ENCODE results near the gene SPATA22. TPM values are rescaled to one million over a fixed set of nuclear protein-coding genes. Genes with fewer than 3 reads are reported as not detected.

SPATA22 gene
- total and polyA plus RNA-seq, 9 of the 15 experiments (the other 6 are each of a cell fraction or from before 2014, with no cell fraction given) = 0.17 to 0.77 (median 0.44) TPM

- TF ChIP-seq E4F1 (CRISPR knock-in tag; IDR thresholded peaks at IDR 0.05; ENCODE audit: borderline replicate concordance) (no peak), ZBTB17 (CRISPR knock-in tag; IDR thresholded peaks at IDR 0.05) (no peak), GATA2 (CRISPR knock-in tag; IDR thresholded peaks at IDR 0.05) (no peak), SMAD4 (CRISPR knock-in tag; conservative IDR thresholded peaks at IDR 0.05) (no peak), FIP1L1 (IDR thresholded peaks at IDR 0.05; ENCODE audit: low read depth, low read length, poor library complexity, severe bottlenecking) (no peak), CEBPG (CRISPR knock-in tag; IDR thresholded peaks at IDR 0.05) (no peak), CEBPG (tag; conservative IDR thresholded peaks at IDR 0.05 in 1 of 2, IDR thresholded peaks at IDR 0.05 in 1 of 2) (no peak), FOSL1 (tag; conservative IDR thresholded peaks at IDR 0.05) (no peak)
Observed at GRCh38 chr17:3482852-3483251, 11.2 kb upstream of the SPATA22 start (continued).

- Histone ChIP-seq H3K36me3 (ENCODE audit: control insufficient read depth, insufficient read depth, low read length) (no peaks in the 10 kb centered on the region), H2AFZ (ENCODE audit: low read depth, low read length) (no peak overlapping the region), H3K79me2 (ENCODE audit: control insufficient read depth, insufficient read depth, low read length) (no peaks in the 10 kb centered on the region), H3K9me3 (replicated peaks; ENCODE audit: control insufficient read depth, insufficient read depth, low read depth, low read length) (no peaks in the 10 kb centered on the region), H3K27ac (ENCODE audit: extremely low read depth, low read depth, low read length) (no peak overlapping the region), H3K27me3 (ENCODE audit: control insufficient read depth in 2 of 2, insufficient read depth in 2 of 2, low read length in 2 of 2) (peaks cover 0 to 4% of the 10 kb centered on the region in 2 experiments; a peak in 1 of 5 replicates), H3K4me1 (replicated peaks in 1 of 2; ENCODE audit: control insufficient read depth in 2 of 2, insufficient read depth in 2 of 2, low read length in 2 of 2) (no peaks in the 10 kb centered on the region), H3K4me2 (ENCODE audit: insufficient read depth, low read length) (no peak overlapping the region), H3K4me3 (no peak overlapping the region), H4K20me1 (replicated peaks; ENCODE audit: control insufficient read depth, insufficient read depth, low read length) (no peaks in the 10 kb centered on the region), H3K9ac (ENCODE audit: insufficient read depth in 1 of 2, low read depth in 2 of 2, low read length in 2 of 2) (no peak overlapping the region), H3K9me1 (ENCODE audit: control insufficient read depth, insufficient read depth, low read length) (no peaks in the 10 kb centered on the region)
- WGBS (ENCODE audit: insufficient coverage, low coverage, missing lambda C conversion rate) = 0% methylated on average over 3 of the region's 3 CpGs
- BruUV-seq (replicated peaks) = no TSS peak
- in situ Hi-C loops (cut with MboI) = no loop called here
- ATAC-seq = no peak
- CTCF ChIA-PET (ENCODE audit: low intra/inter-chr PET ratio) = no interaction called here
- intact Hi-C loops (cut with micrococcal nuclease) = no loop called here
- FAIRE-seq = no peak
- POLR2A ChIA-PET = no interaction called here
- DNase-seq (ENCODE audit: extremely low read depth in 1 of 4, low spot score in 3 of 4) = no peak
- TF ChIP-seq ZNF282 (CRISPR knock-in tag; IDR thresholded peaks at IDR 0.05) (no peak), MTA3 (IDR thresholded peaks at IDR 0.05; ENCODE audit: borderline replicate concordance) (no peak), SREBF1 (IDR thresholded peaks at IDR 0.05; ENCODE audit: borderline replicate concordance, low read depth, low read length) (no peak), KDM4B (IDR thresholded peaks at IDR 0.05; ENCODE audit: borderline replicate concordance in 2 of 2, low read depth in 1 of 2) (no peak), ZNF644 (tag; IDR thresholded peaks at IDR 0.05; ENCODE audit: low read depth) (no peak), TSHZ1 (CRISPR knock-in tag; IDR thresholded peaks at IDR 0.05) (no peak), ZNF124 (CRISPR knock-in tag; IDR thresholded peaks at IDR 0.05) (no peak), BCOR (IDR thresholded peaks at IDR 0.05) (no peak)
Observed at GRCh38 chr17:3479988-3480387, 8.4 kb upstream of the SPATA22 start.
